Transverse colon (tissue), 3 donors: ENCODE measurements around the gene GTF3C1.

Source experiments
- CTCF ChIP-seq, 5 experiments: fragments of 200-600 bp in 3 of 5; fragments of 450-650 bp in 2 of 5; sonication (generic) in 3 of 5; IDR thresholded peaks; 1 replicate in 2 of 5; 2 replicates in 3 of 5; pipeline ENCODE4 v1.5.1; 2016 to 2017; ENCODE audit warnings: antibody characterized with exemption in 5 of 5, inconsistent platforms in 3 of 5, mild to moderate bottlenecking in 2 of 5, moderate library complexity in 1 of 5
- POLR2A ChIP-seq: fragments of 450-650 bp; IDR thresholded peaks from one replicate; pipeline ENCODE4 v1.6.1; 2016; ENCODE audit warnings: antibody characterized with exemption, mild to moderate bottlenecking, moderate library complexity

GRCh38 chr16:27597361-27597760 lies 47.6 kb upstream of the GTF3C1 start:
- TF ChIP-seq CTCF (IDR thresholded peaks at IDR 0.05) = no peak
- TF ChIP-seq POLR2A = no peak
